HG03378 (cell line): Measurements from ENCODE around the gene BANP.
"Not testable (repeated sequence)": the region's sequence is repeated elsewhere in the genome, so short reads cannot be mapped to it uniquely, and the experiment has no call there.

Source experiments
- ATAC-seq: cut with Tn5 transposase; IDR thresholded peaks from one replicate; pipeline ENCODE4 v1.9.1; 2021; ENCODE audit warnings: mild to moderate bottlenecking, moderate library complexity; ENCODE audit not compliant: unreplicated experiment

BANP gene

DNA sequence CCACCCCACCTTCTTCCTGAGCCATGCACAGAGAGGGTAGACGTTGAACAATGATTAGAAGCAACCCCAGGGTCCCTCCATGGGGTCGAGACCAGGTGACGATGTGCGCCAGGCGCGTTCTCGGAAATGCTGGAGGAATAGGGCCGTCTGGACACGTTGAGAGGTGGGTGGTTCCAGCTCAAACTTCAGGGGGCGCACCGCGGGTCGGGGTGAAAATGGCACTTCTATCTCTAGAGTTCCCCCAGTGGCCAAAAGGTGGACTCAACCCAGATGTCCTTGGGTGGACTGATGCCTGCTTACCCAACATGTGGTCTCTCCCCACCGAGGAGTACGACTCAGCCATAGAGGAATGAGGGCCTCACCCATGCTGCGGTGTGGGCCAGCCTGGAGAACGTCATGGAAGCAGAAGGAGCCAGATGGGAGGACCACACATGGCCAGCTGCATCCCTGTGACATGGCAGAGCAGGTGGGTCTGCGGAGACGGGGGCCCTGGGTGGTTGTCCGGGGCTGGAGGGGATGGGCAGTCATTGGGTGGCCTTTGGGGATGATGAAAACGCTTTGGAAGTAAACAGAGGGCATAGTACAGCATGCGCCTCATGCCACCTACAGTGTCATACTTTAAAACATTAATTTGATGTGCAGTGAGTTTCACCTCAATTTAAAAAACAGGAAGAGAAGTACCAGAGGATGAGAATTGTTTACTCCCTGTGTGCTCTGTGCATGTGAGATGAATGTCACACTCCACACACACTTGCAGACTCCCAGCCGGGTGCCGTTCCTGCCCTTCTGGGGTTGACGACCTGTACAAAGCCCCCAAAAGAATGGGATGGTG, 147.7 kb downstream of the BANP start:
- not testable (repeated sequence) for ATAC-seq

GRCh38 chr16:88099563-88099890, 148.3 kb downstream of the BANP start:
- ATAC-seq, result no peak

- not testable (repeated sequence) for ATAC-seq
These were observed 148.7 kb downstream of the BANP start for GRCh38 chr16:88099956-88100355.

GRCh38 chr16:88100801-88101622, 149.8 kb downstream of the BANP start:
- not testable (repeated sequence) for ATAC-seq

DNA sequence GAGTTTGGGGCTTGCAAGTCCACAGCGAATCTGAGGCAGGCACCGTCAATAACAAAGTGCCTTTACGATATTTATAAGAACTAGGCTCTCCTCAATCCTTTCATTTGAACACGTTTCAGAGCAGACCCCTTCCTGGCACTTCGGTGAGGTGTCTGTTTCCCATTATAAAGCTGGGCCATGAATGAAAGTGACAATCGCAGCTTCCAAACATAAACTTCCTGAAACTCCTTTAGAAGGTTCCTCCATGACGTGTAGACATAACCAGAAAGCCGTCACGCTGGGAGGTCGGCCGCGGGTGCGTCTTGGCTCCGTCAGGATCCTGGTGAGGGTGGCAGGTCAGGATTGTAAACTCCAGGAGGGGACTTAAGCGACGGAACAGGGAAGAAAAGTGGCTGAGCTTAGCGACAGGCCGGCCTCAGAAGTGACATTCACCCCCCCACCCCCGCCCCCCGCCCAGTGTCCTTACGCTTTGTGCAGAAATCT, 150.4 kb downstream of the BANP start:
- not testable (repeated sequence) for ATAC-seq

GRCh38 chr16:88102597-88102996, 151.4 kb downstream of the BANP start:
- no peak for ATAC-seq

- ATAC-seq, result no peak
These were observed 151.8 kb downstream of the BANP start for GRCh38 chr16:88103011-88103410.

GRCh38 chr16:88103581-88104188, 152.5 kb downstream of the BANP start:
- ATAC-seq, result no peak

- not testable (repeated sequence) for ATAC-seq
These were observed 153.1 kb downstream of the BANP start for GRCh38 chr16:88104363-88104762.

DNA sequence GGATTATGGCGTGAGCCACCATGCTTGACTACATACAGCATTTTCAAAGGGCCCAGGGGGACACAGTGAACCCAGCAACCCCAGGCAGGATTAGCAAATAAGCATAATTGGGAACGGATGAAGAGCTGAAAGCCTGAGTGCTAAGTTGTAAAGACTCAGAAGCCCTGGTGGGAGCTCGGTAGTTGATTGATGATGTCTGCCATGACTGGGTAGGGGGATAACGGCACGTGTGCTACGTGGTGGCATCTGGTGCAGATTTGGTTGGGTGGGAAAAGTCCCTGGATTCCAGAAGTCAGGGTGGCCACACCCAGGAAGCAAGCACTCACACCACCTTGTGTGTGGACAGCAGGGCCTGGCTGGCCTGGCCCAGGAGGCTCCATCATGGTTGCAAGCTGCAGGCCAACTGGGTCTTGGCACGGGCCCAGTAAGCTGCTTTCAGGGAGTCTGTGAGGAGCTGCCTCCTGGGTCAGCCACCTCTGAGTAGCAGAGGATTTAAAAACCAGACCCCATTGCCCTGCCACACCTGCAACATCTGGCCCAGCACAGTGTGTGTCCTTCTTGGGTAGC, 154.4 kb downstream of the BANP start:
- not testable (repeated sequence) for ATAC-seq

DNA sequence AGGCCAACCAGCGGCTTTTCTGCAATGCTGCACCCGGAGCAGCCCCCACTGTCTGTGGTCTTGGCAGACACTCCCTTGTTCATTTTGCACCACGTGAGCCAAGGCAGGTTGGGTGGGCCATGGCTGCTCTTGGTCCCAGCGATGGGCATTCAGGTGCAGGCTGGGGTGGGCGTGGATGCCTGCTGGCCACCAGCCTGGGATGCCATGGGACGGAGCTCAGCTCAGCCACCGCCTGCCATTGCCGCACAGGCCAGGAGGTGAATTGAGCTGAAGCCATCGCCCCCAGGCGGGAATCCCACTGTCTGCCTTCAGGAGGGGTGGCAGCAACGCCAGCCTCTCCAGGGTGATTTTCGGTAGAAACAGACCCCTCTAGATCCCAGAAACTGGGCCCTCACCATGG, 155.3 kb downstream of the BANP start:
- not testable (repeated sequence) for ATAC-seq

- no peak for ATAC-seq
These were observed 157.5 kb downstream of the BANP start for GRCh38 chr16:88108762-88109161.

DNA sequence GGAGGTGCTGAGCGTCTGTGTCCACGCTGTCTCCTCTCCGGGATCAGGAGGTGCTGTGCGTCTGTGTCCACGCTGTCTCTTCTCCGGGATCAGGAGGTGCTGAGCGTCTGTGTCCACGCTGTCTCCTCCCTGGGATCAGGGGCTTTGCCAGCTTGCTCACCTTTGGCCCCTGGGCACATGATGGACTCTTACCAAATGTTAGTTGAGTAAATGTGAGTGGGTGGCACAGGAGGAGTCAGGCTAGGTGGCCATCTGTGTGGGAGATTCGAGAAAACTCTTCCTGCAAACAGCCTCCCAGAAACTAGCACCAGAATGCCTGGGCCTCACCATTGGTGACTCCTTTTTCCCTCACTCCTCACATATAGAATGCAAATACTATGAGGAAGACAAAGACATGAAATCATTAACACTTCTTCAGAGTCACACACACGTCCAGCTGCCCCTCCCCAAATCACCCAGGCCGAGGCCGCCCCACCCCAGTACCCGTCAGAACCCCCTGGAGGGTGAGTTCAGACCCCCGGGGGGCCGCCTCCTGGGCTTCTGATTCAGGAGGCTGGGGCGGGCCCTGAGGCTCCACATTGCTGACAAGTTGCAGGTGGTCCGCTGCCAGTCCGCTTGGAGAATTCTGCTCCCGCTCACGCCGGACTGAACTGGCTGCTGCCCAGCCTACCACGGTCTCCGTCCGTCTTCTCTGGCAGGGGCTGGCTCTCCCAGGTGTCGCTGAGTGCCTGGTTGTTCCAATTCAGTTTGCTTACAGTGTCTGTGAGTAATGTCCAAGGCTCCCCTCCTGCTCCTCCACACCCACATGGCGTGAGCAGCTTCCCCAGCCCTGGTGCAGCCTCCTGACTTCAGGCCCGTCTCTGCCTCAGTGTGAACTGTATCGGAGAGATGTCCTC, 158.7 kb downstream of the BANP start:
- not testable (repeated sequence) for ATAC-seq

DNA sequence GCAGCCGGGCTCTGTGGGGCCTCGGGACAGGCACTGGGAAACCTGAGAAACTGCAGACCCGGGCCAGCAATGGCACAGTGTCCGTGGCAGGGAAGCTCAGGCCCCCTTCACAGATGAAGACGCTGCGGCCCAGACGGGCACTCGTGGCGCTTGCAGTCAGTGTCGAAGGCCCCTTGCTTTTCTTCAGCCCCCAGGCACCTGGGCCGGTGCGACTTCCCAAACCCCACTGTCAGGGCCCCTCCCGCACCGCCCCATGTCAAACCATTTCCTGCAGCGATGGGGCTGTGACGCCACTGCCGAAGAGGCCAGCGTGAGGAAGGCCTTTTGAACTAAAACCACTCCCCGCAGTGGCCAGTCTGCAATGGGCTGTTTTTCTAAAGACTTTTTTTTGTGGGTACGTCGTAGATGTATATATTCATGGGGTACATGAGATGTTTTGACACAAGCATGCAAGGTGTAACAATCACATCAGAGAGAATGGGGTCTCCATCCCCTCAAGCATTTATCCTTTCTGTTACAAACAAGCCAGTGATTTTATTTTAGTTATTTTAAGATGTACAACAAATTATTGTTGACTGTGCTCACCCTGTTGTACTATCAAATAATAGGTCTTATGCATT, 159.8 kb downstream of the BANP start:
- ATAC-seq, result not testable (repeated sequence)

- ATAC-seq, result not testable (repeated sequence)
These were observed 160.7 kb downstream of the BANP start for GRCh38 chr16:88111976-88112375.

DNA sequence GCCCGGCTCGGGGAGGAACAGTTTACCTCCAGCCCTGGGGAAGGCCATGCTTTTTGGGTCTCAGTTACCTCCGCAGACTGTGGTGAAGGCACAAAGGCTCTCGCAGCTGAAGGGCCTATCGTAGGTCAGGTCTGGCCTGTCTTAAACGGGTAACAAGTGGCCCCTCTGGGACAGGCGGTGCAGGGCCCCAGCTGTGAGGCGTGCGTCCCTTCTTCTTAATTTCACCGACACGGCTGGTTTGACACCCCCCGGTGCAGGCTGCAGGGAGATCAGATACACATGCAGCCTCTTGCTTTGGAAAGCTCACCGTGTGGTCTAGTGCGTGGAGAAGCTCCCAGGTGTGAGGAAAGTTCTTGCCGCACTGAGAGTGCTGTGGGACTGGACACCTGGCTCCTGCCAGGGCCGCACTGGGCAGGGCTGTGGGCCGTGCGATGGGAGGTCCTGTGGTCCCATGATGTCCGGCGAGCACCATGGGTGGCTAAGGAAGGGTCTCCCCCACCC, 162.4 kb downstream of the BANP start:
- ATAC-seq, result no peak

DNA sequence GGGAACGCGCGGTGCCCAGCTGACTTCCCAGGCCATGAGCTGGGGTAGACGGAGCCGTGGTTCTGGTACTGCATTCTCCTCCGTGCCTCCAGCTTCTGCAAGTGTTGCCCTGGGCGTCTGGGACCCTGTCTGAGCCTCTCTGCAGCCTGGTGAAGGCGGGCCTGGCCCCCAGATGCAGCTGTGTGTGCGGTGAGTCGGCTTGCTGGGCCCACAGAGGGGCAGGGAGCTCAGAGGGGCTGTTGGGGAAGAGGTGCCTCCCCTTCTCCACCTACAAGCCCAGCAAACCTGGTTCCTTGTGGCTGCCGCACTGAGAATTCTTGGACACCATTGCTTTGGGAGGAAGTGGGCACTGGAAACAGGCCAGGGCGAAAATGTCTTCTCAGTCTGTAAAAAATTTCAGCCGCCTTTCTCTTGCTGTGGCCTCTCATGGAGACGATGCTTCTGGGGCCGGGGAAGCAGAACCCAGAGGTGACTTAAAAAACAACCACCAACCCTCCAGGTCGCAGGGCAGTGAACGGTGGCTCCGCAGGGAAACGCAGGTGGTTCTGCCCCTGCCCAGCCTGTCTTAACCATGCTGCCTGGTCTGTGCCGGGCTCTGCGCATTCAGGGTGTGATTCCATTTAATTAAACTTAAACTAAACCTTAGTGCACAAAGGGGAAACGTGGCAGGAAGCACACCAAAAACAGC, 163.5 kb downstream of the BANP start:
- not testable (repeated sequence) for ATAC-seq

DNA sequence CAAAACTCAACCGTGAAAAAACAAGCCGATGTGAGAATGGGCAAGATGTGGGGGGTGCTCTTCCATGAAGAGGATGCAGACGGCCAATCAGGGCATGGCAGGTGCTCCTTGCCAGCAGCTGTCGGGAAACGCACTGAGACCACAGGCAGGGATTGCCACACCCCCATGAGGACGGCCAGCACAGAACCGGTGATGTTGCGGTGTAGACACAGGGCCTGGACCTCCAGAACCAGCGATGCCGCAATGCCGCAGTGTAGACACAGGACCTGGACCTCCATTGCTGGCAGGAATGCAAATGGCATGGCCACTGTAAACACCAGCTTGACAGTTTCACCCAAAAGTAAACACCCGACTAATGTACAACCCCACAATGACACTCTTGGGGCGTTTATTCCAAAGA, 164.9 kb downstream of the BANP start:
- ATAC-seq, result no peak

- ATAC-seq, result no peak
These were observed 166.2 kb downstream of the BANP start for GRCh38 chr16:88117476-88117868.
